ENCODE results near the gene TIRAP. TPM values are rescaled to one million over a fixed set of nuclear protein-coding genes. Genes with fewer than 3 reads are reported as not detected.

Gene TIRAP
- total and polyA plus RNA-seq, 2 of the 8 experiments (the other 6 are each of a cell fraction or from before 2014, with no cell fraction given): 5.3 TPM

GRCh38 chr11:126310200-126310991 is 27.5 kb downstream of the TIRAP start (continued):
- TF ChIP-seq YY1 (IDR thresholded peaks at IDR 0.05; ENCODE audit: low read depth, low read length) (no peak), SIN3A (conservative IDR thresholded peaks at IDR 0.05 in 1 of 2, IDR thresholded peaks at IDR 0.05 in 1 of 2; ENCODE audit: low read depth in 1 of 2, low read length in 2 of 2) (0 out of 4 replicates have a peak, but pooled peaks of 1 of the 2 experiments have one; percentile 30), TBP (IDR thresholded peaks at IDR 0.05; ENCODE audit: low read depth, low read length) (no peak), TCF12 (IDR thresholded peaks at IDR 0.05; ENCODE audit: low read depth, low read length) (0 out of 2 replicates have a peak, but pooled peaks have one; percentile 42), RAD21 (IDR thresholded peaks at IDR 0.05 in 1 of 2, conservative IDR thresholded peaks at IDR 0.05 in 1 of 2; ENCODE audit: low read depth in 2 of 2, low read length in 2 of 2) (peak; percentile 92 to 93)

Data from H1 (cell line).